GM21576 (cell line): ENCODE data around the gene MYRF.

Experiments used
- ATAC-seq: cut with Tn5 transposase; IDR thresholded peaks from one replicate; pipeline ENCODE4 v1.9.1; 2021; ENCODE audit warnings: mild to moderate bottlenecking, moderate library complexity; ENCODE audit not compliant: unreplicated experiment

The MYRF gene

GRCh38 chr11:61752117-61752924, at the start of gene MYRF:
Gene MYRF, plus strand, starts transcription at chr11:61752636. Its CDS starts 109 bp downstream, at chr11:61752745.
- peak; percentile 43 for ATAC-seq

GRCh38 chr11:61702701-61703312, 49.6 kb upstream of the MYRF start:
- ATAC-seq, result no peak

GRCh38 chr11:61704838-61705237, 47.6 kb upstream of the MYRF start:
- ATAC-seq, result no peak

GRCh38 chr11:61706452-61707400, 45.7 kb upstream of the MYRF start:
- ATAC-seq, result no peak

GRCh38 chr11:61707574-61707973, 44.9 kb upstream of the MYRF start:
- ATAC-seq, result no peak

- no peak for ATAC-seq
Observed at GRCh38 chr11:61709110-61709509, 43.3 kb upstream of the MYRF start.

GRCh38 chr11:61709572-61709971, 42.9 kb upstream of the MYRF start:
- no peak for ATAC-seq

- ATAC-seq, result no peak
Observed at GRCh38 chr11:61710019-61710418, 42.4 kb upstream of the MYRF start.

GRCh38 chr11:61711037-61711436, 41.4 kb upstream of the MYRF start:
- no peak for ATAC-seq

GRCh38 chr11:61711498-61711897, 40.9 kb upstream of the MYRF start:
- ATAC-seq, result no peak

GRCh38 chr11:61712314-61712713, 40.1 kb upstream of the MYRF start:
- ATAC-seq, result no peak

- ATAC-seq, result no peak
Observed at GRCh38 chr11:61712846-61713245, 39.6 kb upstream of the MYRF start.

GRCh38 chr11:61713464-61713863, 39.0 kb upstream of the MYRF start:
- no peak for ATAC-seq

GRCh38 chr11:61713906-61714305, 38.5 kb upstream of the MYRF start:
- no peak for ATAC-seq

- ATAC-seq, result no peak
Observed at GRCh38 chr11:61714316-61714715, 38.1 kb upstream of the MYRF start.

GRCh38 chr11:61714916-61715315, 37.5 kb upstream of the MYRF start:
- no peak for ATAC-seq

GRCh38 chr11:61715867-61716266, 36.6 kb upstream of the MYRF start:
- ATAC-seq, result no peak

- ATAC-seq, result no peak
Observed at GRCh38 chr11:61716478-61717285, 35.8 kb upstream of the MYRF start.

- no peak for ATAC-seq
Observed at GRCh38 chr11:61717286-61718033, 35.0 kb upstream of the MYRF start.

- ATAC-seq, result no peak
Observed at GRCh38 chr11:61718046-61718531, 34.3 kb upstream of the MYRF start.
